Activated CD4-positive, alpha-beta T cell treated with anti-CD3 and anti-CD28 coated beads, Interleukin-2, amount 50 U/mL, for 1 hour (primary cell): ENCODE results near the gene CCL20.
"Not testable (repeated sequence)": the region's sequence is repeated elsewhere in the genome, so short reads cannot be mapped to it uniquely, and the experiment has no call there.

Experiments used
- DNase-seq: peaks from one replicate; pipeline ENCODE4 v3.0.0-alpha.2; 2020

CCL20 gene, protein sequence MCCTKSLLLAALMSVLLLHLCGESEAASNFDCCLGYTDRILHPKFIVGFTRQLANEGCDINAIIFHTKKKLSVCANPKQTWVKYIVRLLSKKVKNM

DNA sequence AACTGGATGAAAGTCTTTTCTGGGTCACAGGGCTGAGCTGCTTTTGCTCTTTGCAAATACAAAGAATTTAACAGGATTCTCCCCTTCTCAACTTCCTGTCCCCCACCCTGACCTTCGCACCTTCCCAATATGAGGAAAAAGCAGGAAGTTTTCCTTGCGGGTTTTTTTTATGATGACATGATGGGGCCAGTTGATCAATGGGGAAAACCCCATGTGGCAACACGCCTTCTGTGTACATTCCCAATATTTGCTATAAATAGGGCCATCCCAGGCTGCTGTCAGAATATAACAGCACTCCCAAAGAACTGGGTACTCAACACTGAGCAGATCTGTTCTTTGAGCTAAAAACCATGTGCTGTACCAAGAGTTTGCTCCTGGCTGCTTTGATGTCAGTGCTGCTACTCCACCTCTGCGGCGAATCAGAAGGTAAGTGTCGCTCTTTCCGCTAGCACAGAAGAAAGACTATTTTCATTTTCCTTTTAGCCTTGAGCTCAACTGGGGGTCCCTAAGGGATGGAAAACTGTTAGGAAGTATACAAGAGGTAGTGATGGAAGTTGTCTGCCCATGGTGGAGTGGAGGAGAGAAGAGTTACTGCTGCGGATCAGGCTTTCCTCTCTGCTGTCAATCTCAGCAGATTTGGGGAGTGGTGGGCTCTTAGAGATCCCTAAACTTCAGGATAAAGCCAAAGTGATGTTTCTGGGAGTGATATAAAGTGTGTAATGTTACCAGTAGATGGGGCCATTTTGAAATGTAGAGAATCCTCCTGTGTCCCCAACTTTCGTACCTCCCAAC, at the start of gene CCL20:
TSS of gene CCL20 (plus strand) at position 281 of the 792 bp plus-strand sequence. CDS start at position 351, 70 bp downstream.
- DNase-seq, result no peak

DNA sequence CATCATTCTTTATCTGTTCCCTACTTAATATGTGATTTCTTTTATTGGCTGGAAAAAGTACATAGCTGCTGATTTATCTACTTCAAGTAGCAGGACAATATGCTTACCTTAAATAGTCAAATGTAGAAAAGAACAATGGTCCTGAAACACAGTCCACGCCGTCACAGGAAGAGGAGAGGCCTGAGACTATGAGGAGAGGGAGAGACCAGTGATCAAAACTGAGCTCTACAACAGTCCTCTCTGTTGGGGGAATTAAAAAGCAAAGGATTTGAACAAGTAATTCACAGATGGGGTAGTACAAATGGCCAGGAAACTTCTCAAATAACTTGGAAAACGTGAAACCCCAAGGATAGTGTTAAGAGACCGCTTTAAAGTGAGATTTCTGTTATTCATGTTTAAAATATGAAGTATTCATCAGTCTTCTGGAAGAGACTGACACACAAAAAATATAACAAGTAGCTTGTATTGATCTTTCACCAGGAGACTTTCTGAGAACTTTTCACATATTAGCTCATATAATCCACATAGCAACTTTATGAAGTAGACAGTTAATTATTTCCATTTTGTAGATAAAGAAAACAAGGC, 47.8 kb upstream of the CCL20 start:
- DNase-seq, result no peak

DNA sequence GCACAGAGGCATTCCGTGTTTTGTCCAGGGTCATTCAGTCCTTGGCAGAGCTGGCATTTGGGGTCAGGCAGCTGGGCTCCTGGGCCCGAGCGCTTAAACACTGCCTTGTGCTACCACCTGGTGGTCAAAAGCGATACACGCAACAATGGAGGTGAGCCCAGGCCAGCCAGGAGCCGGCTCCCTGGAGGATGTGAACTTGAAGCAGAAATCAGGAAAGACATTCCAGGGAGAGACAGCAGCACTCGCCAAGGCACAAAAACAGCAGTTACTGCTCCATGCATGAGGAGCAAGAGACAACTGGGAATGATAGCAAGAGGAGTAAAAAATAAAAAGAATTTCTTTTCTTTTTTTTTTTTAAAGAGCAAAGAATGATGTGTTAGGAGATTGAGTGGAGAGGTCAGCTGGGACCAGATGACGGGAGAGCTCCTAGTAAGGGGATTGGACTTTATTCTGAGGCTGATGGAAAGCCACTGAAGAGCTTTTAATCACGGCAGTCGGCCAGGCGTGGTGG, 47.2 kb upstream of the CCL20 start:
- peak; percentile 55 for DNase-seq

DNA sequence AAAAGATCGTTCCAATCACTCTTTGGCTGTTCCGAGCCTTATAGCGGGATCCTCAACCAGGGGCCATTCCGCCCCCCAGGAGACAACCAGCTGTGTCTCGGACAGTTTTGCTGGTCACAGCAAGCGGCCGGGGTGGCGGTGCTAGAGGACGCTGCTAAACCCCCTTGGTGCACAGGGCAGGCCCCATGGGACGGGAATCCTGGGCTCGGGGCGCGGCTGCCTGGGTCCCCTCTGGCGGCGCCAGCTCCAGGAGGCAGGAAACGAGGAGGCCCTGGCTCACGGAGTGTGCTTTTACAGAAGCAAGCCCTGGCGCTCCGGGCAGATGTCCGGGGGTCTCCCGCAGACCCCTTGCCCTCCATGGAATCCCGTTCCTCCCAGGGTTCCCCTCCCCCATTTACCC, 45.8 kb upstream of the CCL20 start:
- DNase-seq, result no peak

DNA sequence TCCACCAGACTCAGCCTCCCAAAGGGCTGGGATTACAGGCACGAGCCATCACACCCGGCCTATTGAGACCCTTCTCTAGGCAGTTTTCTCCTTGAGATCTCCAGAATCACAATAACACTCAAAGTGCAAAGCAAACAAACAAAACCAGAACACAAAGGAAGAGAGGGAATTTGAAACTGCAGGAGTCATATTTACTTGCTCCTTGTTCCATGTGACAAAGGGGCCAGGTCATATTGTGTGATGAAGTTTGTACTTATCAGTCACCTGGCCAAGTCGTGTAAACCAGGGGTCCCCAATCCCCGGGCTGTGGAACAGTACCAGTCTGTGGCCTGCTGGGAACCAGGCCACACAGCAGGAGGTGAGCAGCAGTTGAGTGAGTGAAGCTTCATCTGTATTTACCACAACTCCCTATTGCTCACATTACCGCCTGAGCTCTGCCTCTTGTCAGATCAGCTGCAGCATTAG, 41.4 kb upstream of the CCL20 start:
- DNase-seq, result no peak

DNA sequence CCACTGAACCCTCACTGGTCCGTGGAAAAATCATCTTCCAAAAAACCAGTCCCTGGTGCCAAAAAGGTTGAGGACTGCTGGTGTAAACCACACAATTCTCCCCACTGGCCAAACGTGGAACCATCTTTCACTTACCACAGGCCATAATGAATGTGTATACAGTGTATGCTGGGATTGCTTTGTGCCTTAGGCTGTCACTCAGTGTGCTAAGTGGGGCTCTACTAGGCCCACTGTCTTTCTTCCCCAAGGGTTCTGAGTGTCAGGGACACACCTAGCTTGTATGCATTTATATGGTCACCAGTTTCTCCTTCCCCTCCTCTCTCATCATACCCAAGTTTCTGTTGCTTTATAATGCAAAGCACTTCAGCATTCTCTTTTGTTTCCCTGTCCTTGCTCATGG, 40.7 kb upstream of the CCL20 start:
- DNase-seq, result no peak

DNA sequence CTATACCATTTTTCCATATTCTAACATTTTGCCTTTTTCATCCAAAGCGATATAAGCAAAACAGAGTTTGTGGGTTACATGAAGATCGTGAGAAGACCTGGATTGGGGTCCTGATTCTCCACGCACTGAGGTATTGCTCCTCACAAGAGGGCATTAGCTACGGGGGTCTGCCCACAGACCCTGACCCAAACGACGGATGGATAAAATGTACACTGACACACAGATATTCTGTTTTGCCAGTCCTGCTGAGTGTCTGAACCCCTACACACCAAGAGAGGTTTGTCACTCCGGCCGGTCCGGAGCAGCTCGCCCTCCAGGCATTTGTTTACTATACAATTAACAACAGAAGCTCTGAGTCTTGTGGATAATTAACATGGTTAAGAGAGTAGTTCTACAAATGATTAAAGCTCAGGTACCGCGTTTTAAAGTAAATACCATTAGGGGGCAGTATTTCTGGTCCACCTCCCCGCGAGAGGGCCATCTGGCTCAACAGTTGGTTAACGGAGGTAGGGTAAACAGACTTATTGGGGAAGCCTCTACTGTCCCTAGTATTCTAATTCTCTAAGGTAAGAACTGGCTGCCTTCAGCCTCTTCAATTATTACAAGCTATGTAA, 39.5 kb upstream of the CCL20 start:
- no peak for DNase-seq

DNA sequence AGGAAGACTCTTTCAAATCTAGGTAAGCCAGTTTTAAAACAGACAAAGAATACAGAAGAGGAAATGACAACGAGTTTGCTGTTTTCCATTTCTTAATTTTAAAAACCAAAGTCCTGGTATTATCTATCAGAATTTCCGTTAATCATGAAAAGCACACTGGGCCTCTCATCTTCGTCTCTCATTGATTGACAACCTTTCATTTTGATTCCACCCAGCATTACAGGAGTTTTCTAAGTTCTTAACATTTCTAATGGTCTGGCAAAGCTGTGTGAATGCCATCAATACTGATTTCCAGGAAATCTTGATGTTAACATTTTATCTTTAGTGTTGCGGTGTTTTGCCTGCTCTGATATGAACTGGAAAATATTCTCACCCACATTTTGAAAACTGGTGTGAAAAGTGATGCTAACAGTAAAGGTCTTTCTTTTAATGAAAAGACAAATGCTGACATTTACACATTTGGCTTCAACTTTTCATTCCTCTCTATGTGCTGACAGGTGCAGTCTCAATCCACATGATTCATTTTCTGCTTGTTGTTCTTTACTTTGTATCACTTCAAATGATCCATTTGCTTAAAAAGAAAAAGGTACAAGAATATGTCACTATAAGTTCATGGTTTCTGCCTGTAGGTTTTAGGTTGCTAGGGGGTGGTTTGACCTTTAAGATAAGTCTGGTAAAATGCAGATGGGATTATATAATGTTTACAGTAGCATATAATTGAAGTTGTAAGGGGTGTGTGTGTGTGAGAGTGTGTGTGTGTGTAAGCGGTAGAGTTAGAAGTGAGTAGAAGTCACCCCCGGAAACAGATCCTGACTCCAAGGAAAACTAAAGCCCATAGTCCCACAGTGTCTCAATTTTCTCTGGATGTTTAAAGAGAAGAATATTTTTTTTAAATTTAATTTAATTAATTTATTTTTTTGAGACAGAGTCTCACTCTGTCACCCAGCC, 38.5 kb upstream of the CCL20 start:
- DNase-seq, result no peak

DNA sequence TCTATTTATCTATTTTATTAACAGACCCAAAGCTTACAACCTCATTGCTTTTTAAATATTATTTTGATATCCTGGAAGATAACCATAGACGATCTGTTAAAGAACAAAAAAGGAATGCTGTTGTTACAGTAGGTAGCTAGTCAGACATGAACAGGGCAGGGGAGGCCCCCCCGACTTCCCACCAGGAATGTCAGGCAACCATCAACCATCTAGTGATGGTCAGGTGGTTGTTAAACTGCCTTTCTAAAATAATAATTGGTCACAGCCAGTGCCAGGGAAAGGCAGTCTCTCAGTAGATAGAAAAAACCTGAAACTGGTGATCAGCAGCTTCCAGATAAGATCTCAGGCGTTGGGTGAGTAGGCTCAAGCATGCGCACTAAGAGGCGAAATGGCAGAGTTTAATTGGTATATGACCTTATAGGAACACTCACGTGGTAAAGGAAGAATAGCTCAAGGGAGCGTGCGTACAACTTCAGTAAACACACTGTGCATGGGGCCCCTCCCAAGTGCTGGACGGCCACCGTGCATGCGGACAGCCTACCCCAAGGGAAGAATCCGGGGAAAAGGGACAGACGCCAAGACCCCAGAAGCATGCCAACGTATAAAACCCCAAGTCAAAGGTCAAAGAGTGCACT, 32.5 kb upstream of the CCL20 start:
- no peak for DNase-seq

DNA sequence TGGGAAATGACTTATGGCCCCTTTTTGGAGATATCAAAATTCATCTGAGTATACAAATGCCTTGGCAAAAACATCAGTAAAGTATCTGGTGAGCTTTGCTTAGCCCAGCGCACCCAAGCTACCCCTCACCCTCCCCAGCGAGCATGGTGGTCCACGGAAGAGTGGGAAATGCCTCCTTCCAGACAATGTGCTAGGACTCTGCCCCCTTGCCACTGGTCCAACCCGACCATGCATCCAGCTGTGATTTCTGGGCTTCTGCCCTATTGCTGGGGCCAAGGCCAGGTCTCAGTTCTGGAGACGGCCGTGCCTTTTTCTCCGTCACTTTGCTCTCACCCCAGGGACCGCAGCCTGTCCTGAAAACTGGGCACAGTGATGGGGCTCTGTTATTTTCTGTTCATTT, 31.8 kb upstream of the CCL20 start:
- DNase-seq, result no peak

DNA sequence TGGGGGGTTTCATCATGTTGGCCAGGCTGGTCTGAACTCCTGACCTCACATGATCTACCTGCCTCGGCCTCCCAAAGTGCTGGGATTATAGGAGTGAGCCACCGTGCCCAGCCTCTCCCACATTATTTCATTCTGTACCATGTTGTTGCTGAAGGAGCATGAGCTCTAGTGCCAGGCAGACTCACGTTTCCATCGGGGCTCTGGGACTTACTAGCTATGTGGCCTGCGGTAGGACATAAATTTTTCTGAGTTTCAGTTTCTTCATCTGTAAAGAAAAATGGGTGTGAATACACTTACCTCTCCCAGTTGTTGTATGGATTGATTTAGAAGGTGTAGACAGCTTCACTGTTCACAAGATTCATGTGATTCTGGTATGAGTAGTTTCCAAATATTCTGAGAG, 30.8 kb upstream of the CCL20 start:
- no peak for DNase-seq

DNA sequence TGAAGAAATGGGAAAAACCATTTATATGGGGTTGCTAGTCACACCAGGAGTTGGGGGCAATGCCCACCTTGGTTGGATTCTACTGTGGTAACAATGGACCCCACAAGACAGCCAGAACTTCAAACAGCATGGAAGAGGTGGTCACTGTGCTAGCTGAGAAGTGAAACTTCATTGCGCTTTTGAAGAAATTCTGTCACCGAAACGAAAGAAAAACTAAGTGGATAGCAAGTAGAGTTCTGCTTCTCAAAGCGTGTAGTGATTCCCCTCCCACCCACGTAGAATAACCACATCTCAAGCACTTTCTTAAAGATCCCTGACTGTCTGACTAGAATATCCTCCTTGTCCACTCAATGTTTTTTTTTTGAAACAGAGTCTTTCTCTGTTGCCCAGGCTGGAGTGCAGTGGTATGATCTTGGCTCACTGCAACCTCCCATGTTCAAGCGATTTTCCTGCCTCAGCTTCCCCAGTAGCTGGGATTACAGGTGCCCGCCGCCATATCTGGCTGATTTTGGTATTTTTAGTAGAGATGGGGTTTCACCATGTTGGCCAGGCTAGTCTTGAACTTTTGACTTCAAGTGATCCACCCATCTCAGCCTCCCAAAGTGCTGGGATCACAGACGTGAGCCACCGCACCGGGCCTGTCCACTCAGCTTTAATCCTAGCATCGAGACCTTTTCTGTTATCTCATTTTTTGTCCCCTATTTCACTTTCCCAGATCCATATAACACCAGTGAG, 30.1 kb upstream of the CCL20 start:
- no peak for DNase-seq

DNA sequence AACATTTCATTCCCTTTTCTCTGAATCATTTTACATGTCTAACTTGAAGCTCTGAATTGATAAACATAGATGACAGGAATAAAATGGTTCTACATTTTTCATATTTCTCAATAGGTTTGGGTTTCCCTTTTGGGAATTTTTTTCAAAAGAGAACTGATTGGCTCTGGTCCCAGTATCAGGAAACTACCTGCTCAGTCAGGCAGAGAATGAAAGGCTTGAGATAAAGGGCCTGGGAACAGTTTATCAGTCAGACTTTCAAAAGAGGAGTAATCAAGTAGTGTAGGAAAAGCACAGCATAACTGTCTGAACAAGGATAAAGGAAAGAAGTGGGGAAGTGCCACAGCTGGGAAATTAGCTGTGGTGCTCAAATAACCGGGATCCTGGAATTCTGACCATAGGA, 28.3 kb upstream of the CCL20 start:
- DNase-seq, result no peak

DNA sequence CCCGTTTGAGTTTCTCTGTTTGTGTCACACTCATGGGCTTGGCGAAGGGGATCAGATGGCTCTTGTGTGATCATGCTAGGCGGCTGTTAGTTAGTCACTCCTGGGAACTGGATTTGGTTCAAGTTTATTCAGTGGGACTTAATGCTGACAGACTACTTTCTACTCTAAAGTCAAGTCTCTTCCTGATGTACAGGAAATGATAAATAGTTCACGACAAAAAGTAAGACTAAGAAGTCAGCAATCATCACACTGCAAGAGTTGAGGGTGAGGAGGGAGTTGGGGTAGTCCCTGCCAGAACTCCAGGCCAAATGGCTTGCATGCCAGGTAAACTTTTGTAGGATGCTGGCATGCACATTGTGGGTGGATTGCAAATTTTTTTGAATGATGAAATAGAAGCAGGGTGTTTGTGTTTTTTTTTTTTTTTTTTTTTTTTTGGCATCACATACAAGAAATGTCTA, 25.1 kb upstream of the CCL20 start:
- DNase-seq, result no peak

DNA sequence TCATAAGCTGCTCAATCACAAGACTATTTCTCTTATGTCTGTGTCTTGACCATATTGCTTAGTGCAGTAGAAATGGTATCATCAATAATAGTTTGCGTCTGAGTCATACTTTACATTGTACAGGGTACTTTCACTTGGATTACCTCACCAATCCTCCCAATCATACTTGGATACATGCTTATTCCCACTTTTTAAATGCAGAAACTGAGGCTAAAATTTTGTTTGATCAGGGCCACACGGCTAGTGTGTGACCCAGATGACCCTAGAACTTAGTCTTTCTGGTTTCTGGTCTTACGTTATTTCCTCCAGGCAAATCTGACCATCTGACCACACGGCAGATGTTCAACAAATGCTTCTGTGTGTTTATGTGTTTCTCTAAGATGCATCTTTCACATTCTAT, 23.8 kb upstream of the CCL20 start:
- no peak for DNase-seq

DNA sequence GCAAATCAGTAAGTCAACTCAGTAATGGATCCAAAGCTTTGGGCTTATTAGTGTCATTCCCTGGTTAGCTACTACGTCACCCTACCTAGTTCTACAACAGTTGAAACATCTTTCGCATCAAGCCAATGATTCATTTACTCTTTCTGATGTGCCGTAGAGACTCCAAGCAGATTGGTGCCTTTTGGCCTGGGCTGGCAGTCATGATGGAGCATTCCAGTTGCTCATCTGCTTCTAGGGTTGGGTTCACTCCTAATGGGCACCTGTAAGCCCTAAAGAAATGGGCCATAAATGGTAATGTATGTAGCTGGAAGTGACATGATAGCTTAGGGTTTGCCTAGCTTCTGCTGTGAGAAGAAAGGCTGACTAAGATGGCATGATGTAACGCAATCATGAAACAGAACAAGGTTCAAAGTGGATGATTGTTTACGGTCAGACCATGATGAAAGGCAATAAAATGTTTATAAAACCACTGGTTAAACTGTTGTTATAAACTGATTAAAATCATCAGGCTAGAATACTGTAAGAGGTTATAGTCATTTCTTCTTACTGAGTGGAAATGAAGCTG, 20.4 kb upstream of the CCL20 start:
- DNase-seq, result no peak

DNA sequence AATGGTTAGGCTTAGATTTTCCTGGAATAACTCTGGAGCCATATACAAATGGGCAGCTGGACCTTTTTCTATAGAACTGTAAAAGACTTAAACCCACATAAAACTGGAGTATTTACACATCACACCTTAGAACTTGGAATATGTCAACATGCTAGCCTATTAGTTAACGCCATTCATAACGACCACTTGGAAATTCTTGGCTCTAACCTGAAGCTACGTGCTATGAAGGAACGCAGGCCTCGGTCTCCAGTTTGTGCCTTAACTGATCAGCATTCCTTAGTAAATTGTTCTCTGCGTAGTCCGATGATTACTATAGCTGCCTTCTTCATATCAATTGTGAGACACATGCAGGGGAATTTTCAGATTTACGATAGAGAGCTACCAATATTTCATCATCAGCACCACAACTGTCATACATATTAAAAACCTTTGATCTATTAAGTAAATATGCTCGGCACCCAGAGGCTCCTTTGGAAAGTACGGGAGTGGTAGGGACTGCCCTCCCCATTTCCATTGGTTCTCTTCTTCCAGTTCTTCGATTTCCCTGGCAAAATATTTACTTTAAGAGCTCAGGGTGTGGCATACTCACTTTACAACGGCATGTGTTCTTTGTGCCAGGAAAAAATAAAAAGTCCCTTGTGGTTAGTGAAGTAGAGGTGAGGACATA, 17.5 kb upstream of the CCL20 start:
- DNase-seq, result no peak

DNA sequence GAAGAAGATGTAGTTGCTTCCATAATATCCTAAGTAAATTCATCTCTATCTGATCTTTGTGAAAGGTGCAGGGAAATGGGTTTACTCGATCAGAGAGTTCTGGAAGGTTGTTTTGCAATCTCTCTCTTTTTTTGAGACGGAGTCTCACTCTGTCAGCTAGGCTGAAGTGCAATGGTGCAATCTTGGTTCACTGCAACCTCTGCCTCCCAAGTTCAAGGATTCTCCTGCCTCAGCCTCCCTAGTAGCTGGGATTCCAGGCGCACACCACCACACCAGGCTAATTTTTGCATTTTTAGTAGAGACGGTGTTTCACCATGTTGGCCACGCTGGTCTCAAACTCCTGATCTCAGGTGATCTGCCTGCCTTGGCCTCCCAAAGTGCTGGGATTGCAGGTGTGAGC, 16.9 kb upstream of the CCL20 start:
- DNase-seq, result not testable (repeated sequence)

DNA sequence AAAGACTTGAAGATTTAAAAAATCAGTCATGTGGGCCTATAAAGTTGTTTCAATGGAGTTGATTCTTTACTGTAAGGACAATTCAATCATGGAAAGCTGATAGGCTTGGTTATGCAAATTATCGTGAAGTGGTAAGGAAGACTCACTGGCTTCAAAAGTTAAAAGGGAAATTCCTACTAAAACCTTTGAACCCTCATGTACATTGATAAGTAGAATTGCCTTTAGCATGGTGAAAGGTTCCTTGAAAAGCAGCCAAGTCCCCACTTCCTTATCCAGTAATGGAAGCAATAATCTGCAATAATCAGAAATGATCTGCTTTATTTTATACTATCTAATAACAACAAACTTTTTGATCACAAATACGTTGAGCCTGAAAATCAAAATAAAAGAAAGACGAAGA, 14.4 kb upstream of the CCL20 start:
- no peak for DNase-seq

DNA sequence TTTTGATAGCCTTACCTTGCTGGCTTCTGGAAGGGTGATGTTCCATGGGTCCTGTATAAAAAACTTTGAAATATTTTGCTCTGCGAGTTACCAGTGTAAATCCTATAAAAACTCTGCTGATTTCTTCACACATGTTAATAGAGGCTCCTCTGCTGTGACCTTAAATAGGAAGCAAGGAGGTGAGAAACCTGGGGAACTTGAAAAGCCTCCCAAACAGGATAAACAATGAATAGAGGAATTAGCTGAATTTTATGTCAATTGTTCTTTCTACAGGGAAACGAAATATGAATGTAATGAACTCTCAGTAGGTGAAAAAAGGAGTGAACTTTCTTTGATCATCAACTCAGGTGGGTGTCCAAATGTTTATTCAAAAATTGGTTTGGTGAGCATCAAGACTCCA, 10.8 kb upstream of the CCL20 start:
- no peak for DNase-seq
